ENCODE data around the gene ANK2.

DNA sequence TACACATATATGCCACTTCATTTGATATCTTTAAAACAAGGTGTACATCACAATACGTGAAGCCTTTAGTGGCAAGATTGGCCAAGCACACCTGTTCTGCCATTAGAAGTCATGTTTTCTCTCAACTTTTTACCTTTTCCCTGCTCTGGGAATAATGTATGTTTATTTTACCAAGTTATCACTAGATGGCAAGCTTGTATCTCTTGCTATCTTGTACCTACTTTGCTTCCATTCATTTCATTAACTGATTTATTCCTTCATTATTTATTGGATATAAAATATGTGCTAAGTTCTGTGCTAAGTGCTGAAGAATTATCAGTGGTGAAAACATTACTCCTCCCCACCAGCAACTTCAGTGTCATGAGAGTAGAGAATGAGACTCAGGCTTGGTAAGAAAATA lies 245.5 kb downstream of the ANK2 start:
- TF ChIP-seq CTCF (IDR thresholded peaks at IDR 0.05 in 4 of 5, conservative IDR thresholded peaks at IDR 0.05 in 1 of 5) (no peak), POLR2A (IDR thresholded peaks at IDR 0.05) (no peak)
